H1 (cell line): ENCODE results near the gene TCF4. TPM values are rescaled to one million over a fixed set of nuclear protein-coding genes. Genes with fewer than 3 reads are reported as not detected.

Source experiments
- BCL11A ChIP-seq, 2 experiments: IDR thresholded peaks; one replicate each; pipeline ENCODE4 v1.6.1; 2011; ENCODE audit warnings: low read depth in 2 of 2, low read length in 2 of 2, mild to moderate bottlenecking in 2 of 2
- BRCA1 ChIP-seq: IDR thresholded peaks from 2 replicates; pipeline ENCODE4 v1.6.1; 2012; ENCODE audit warnings: low read depth, low read length, improper control_type of control experiment
- CHD1 ChIP-seq: IDR thresholded peaks from 2 replicates; pipeline ENCODE4 v1.6.1; 2012; ENCODE audit warnings: low read depth, low read length, improper control_type of control experiment
- GABPA ChIP-seq: IDR thresholded peaks from 2 replicates; pipeline ENCODE4 v1.6.1; 2011; ENCODE audit warnings: mild to moderate bottlenecking, low read length, moderate library complexity, borderline replicate concordance; ENCODE audit not compliant: insufficient read depth
- POLR2A ChIP-seq, 2 experiments: IDR thresholded peaks; 1 replicate in 1 of 2; 2 replicates in 1 of 2; pipeline ENCODE4 v1.6.1; 2011; ENCODE audit warnings: low read depth in 2 of 2, low read length in 2 of 2, mild to moderate bottlenecking in 2 of 2; ENCODE audit errors: control extremely low read depth in 1 of 2
- SRF ChIP-seq: IDR thresholded peaks from 2 replicates; pipeline ENCODE4 v1.6.1; 2011; ENCODE audit warnings: mild to moderate bottlenecking, low read depth, low read length, moderate library complexity
- TBP ChIP-seq: IDR thresholded peaks from 2 replicates; pipeline ENCODE4 v1.6.1; 2011; ENCODE audit warnings: low read depth, low read length, improper control_type of control experiment
- polyA plus RNA-seq, 7 experiments: library from polyadenylated mRNA; depleted of rRNA in 3 of 7; stranded (reverse) in 5 of 7; unstranded in 2 of 7; fragments of >200 nt in 5 of 7; fragments of 200-250 nt in 2 of 7; gene quantifications; 1 replicate in 5 of 7; 2 replicates in 1 of 7; 4 replicates in 1 of 7; pipeline versions ENCODE4 v1.2.1 to v1.2.3, GENCODE V29; 2011 to 2013; ENCODE audit warnings: missing spikeins in 2 of 7, mixed read lengths in 2 of 7
- total RNA-seq: library from RNA; stranded (reverse); fragmentation: NEBNext Ultra II Directional; extraction: Animal tissue kit (Norgen Biotek cat#: 25700); gene quantifications from 2 replicates; pipeline ENCODE4 v1.2.1, GENCODE V29; 2021
- TF ChIP-seq, protein P1 (sequence below): IDR thresholded peaks from 2 replicates; pipeline ENCODE4 v1.6.1; 2012; ENCODE audit warnings: low read length, inconsistent platforms
- TF ChIP-seq, protein P2 (sequence below): IDR thresholded peaks from 2 replicates; pipeline ENCODE4 v1.6.1; 2012; ENCODE audit warnings: inconsistent platforms

The TCF4 gene
- total and polyA plus RNA-seq, 2 of the 8 experiments (the other 6 are each of a cell fraction or from before 2014, with no cell fraction given) = 59.3 to 118 TPM

DNA sequence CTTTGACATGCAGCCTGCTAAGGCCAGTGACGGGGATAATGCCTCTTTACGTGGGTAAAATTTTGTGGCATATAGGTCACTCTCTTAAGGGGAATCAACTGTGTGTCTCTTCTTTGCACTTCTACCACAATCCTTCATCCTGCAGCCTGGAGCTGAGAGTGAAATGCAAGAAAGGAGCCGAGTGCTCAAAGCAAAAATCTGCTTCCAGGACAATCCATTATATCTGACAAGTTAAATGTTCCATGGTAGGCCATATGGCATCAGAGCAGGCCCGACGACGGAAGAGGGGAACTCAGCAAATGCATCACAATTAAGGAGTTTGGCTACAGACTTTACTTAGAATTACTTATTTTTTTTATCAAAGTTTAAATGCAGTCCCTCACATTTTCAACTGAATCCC is 171.2 kb downstream of the TCF4 start (continued):
- TF ChIP-seq, protein P1, sequence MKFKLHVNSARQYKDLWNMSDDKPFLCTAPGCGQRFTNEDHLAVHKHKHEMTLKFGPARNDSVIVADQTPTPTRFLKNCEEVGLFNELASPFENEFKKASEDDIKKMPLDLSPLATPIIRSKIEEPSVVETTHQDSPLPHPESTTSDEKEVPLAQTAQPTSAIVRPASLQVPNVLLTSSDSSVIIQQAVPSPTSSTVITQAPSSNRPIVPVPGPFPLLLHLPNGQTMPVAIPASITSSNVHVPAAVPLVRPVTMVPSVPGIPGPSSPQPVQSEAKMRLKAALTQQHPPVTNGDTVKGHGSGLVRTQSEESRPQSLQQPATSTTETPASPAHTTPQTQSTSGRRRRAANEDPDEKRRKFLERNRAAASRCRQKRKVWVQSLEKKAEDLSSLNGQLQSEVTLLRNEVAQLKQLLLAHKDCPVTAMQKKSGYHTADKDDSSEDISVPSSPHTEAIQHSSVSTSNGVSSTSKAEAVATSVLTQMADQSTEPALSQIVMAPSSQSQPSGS = no peak
- TF ChIP-seq POLR2A (IDR thresholded peaks at IDR 0.05; ENCODE audit: control extremely low read depth in 1 of 2, low read depth in 2 of 2, low read length in 2 of 2) = no peak
- TF ChIP-seq CHD1 = no peak
- TF ChIP-seq, protein P2, sequence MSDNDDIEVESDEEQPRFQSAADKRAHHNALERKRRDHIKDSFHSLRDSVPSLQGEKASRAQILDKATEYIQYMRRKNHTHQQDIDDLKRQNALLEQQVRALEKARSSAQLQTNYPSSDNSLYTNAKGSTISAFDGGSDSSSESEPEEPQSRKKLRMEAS = no peak
- TF ChIP-seq TBP = no peak
- TF ChIP-seq SRF = no peak
- TF ChIP-seq BRCA1 = no peak
- no peak for TF ChIP-seq GABPA
- no peak for TF ChIP-seq BCL11A (IDR thresholded peaks at IDR 0.05; ENCODE audit: low read depth in 2 of 2, low read length in 2 of 2)
- TF ChIP-seq, all 59 proteins: peak for 0
